G401 (cell line): ENCODE data around the gene GNA12. TPM values are rescaled to one million over a fixed set of nuclear protein-coding genes. Genes with fewer than 3 reads are reported as not detected.

Experiments
- DNase-seq: peaks from one replicate; pipeline ENCODE4 v3.0.0-alpha.2; 2015; ENCODE audit warnings: low spot score
- in situ Hi-C: cut with HindIII; loops from 2 replicates; pipeline ENCODE4 v1.10.0; 2016; ENCODE audit warnings: low sequenced_read_pairs, mixed read lengths
- total RNA-seq: library from RNA; depleted of rRNA; stranded (reverse); fragments of >200 nt; shearing (Covaris generic); gene quantifications from 2 replicates; pipeline ENCODE4 v1.2.3, GENCODE V29; 2014

The GNA12 gene
- total RNA-seq, 1 experiment from 2014 or later: 17.7 TPM

- DNase-seq: no peak
- in situ Hi-C loops: no loop called here
Measured at GRCh38 chr7:2843191-2843685, 870 bp downstream of the GNA12 start.

- in situ Hi-C loops: no loop called here
- no peak for DNase-seq
Measured at GRCh38 chr7:2841907-2842306, 2.2 kb downstream of the GNA12 start.

- no peak for DNase-seq
- in situ Hi-C loops: no loop called here
Measured at GRCh38 chr7:2840458-2840857, 3.6 kb downstream of the GNA12 start.

GRCh38 chr7:2838873-2839578 is 5.1 kb downstream of the GNA12 start:
- no peak for DNase-seq
- in situ Hi-C loops: no loop called here

- in situ Hi-C loops: no loop called here
- no peak for DNase-seq
Measured at GRCh38 chr7:2838451-2838850, 5.7 kb downstream of the GNA12 start.

GRCh38 chr7:2837496-2837895 is 6.6 kb downstream of the GNA12 start:
- DNase-seq: no peak
- in situ Hi-C loops: no loop called here

- DNase-seq: no peak
- in situ Hi-C loops: no loop called here
Measured at GRCh38 chr7:2834748-2835441, 9.2 kb downstream of the GNA12 start.

GRCh38 chr7:2833083-2833910 is 10.8 kb downstream of the GNA12 start:
- DNase-seq: no peak
- in situ Hi-C loops: no loop called here

GRCh38 chr7:2832461-2832860 is 11.6 kb downstream of the GNA12 start:
- DNase-seq: no peak
- in situ Hi-C loops: no loop called here

- in situ Hi-C loops: no loop called here
- no peak for DNase-seq
Measured at GRCh38 chr7:2830609-2831376, 13.3 kb downstream of the GNA12 start.

- in situ Hi-C loops: loop anchor here (10.0 kb wide), 1 partner anchor 116 kb away; no protein-coding TSS in a partner anchor
- DNase-seq: no peak
Measured at GRCh38 chr7:2829040-2829439, 15.1 kb downstream of the GNA12 start.

- in situ Hi-C loops: loop anchor here (10.0 kb wide), 1 partner anchor 118 kb away; no protein-coding TSS in a partner anchor
- no peak for DNase-seq
Measured at GRCh38 chr7:2826771-2827170, 17.3 kb downstream of the GNA12 start.

GRCh38 chr7:2825559-2826227 is 18.4 kb downstream of the GNA12 start:
- no peak for DNase-seq
- in situ Hi-C loops: loop anchor here (10.0 kb wide), 1 partner anchor 119 kb away; no protein-coding TSS in a partner anchor

GRCh38 chr7:2824678-2825461 is 19.2 kb downstream of the GNA12 start:
- in situ Hi-C loops: loop anchor here (10.0 kb wide), 1 partner anchor 120 kb away; no protein-coding TSS in a partner anchor
- DNase-seq: peak; percentile 77

- in situ Hi-C loops: loop anchor here (10.0 kb wide), 1 partner anchor 121 kb away; no protein-coding TSS in a partner anchor
Measured at GRCh38 chr7:2824026-2824677, 20.0 kb downstream of the GNA12 start.

GRCh38 chr7:2823130-2823529 is 21.0 kb downstream of the GNA12 start:
- no peak for DNase-seq
- in situ Hi-C loops: loop anchor here (10.0 kb wide), 1 partner anchor 122 kb away; no protein-coding TSS in a partner anchor

More at GRCh38 chr7:2824026-2824677, 20.0 kb downstream of the GNA12 start:
- no peak for DNase-seq
